LoVo (cell line): Measurements from ENCODE around the gene FARSA.
A peak's percentile ranks its signal among the peaks of the same experiment; 100 is the strongest.
"Not testable (repeated sequence)": the region's sequence is repeated elsewhere in the genome, so short reads cannot be mapped to it uniquely, and the experiment has no call there.

Source experiments
- DNase-seq: peaks from one replicate; pipeline ENCODE4 v3.0.0-alpha.2; 2016; ENCODE audit warnings: low spot score

FARSA gene

DNA sequence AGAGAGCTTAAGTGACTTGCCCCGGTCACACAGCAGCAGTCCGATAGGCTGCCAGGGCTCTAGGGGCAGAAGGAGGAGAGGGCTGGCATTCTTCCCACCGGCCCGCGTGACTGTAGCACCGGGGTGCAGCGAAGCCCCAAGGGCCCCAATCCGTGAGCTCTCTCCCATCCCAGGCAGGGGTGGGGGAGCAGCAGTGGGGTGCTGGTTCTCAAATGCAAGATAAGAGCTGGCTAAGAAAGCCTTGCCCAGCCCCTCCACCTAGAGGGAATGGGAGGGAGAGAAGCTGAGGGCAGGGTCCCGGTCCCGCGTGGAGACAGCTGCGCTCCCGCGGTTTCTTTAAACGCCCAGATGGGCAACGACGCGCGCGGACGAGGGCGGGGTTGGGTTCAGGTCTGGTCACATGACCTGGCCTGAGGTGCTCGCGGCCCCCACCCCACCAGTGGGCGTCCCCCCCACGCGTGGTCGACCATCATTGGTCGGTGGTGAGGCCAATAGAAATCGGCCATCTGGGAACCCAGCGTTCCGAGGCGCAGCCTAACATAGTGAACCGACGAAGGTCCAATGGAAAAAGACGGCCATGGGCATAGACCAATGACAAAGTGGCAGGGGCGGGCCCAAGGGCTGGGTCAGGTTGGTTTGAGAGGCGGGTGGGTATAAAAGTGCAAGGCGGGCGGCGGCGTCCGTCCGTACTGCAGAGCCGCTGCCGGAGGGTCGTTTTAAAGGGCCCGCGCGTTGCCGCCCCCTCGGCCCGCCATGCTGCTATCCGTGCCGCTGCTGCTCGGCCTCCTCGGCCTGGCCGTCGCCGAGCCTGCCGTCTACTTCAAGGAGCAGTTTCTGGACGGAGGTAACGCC, 4.6 kb upstream of the FARSA start, which contains the start of gene CALR:
TSS of gene CALR (plus strand) at position 683 of the 852 bp plus-strand sequence. CDS start at position 754, 71 bp downstream.
- DNase-seq = peak; percentile 98

GRCh38 chr19:12937093-12937926, 3.8 kb upstream of the FARSA start:
- no peak for DNase-seq

DNA sequence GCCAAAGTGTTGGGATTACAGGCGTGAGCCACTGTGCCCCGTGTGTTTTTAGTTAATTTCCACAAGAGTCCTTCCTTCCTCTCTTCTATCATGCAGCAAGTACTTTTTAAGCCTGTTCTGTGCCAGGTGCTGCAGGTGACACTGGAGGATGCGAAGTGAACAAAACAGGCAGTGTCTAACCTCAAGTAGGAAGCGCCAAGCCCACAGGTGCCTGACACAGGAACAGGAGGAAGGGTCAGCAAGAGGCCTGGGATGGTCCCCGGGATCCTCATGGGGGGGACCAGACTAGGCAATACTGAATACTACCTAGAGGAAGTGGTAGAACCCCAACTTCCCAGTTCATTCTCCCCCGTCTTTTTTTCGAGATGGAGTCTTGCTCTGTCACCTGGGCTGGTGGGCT, 3.1 kb upstream of the FARSA start:
- no peak for DNase-seq

- no peak for DNase-seq
Measured at GRCh38 chr19:12935071-12935470, 1.6 kb upstream of the FARSA start.

GRCh38 chr19:12932392-12933286, 872 bp downstream of the FARSA start:
- DNase-seq = no peak

- DNase-seq = no peak
Measured at GRCh38 chr19:12930002-12930645, 3.4 kb downstream of the FARSA start.

DNA sequence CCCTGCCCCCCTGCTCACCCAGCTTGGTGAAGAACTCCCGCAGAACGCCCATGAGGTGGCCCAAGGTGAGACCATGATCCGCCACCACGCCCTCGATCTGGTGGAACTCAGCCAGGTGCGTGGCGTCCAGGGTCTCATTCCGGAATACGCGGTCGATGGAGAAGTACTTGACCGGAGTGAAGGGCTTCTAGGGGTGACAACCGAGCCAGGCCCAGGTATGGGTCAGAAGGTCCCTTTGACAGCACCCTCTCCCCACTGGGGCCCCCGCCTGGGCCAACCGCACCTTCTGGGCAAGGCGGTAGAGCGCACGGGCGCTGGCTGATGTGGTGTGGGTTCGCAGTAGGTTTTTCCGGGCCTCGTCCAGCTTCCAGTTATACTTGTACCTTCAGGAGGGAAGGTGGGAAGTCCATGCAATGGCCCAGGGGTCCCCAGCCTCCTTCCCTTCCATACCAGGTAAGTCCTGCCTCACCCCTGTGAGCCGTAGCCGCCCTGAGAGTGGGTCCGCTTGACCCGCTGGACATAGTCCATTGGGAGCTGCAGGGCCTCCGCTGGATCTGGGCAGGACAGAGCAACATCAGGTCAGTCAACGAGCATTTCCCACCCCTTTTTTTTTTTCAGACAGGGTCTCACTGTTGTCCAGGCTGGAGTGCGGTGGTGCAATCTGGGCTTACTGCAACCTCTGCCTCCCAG, 8.7 kb downstream of the FARSA start:
- no peak for DNase-seq

GRCh38 chr19:12922959-12923358, 10.6 kb downstream of the FARSA start:
- DNase-seq = no peak

- DNase-seq = no peak
Measured at GRCh38 chr19:12921047-12921446, 12.5 kb downstream of the FARSA start.

DNA sequence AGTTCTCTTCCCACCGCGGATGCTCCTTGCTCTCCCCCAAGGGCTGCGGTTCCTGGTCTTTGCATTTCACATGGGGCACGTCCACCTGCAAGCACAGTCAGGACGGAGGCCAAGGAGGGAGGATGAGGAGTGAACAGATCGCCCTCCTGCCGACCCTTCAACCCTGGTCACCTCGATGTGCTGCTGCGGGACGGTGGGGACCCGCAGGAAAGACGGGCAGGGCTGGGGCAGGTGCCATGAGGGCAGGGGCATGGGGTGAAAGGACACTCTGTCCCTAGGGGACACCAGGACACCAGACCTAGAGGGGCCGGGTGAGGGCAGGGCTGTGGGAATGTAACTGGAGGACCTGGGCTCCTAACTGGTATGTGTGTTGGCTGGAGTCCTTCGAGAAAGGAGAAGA, 15.3 kb downstream of the FARSA start:
- DNase-seq = no peak

- DNase-seq = not testable (repeated sequence)
Measured at GRCh38 chr19:12915860-12916259, 17.7 kb downstream of the FARSA start.

DNA sequence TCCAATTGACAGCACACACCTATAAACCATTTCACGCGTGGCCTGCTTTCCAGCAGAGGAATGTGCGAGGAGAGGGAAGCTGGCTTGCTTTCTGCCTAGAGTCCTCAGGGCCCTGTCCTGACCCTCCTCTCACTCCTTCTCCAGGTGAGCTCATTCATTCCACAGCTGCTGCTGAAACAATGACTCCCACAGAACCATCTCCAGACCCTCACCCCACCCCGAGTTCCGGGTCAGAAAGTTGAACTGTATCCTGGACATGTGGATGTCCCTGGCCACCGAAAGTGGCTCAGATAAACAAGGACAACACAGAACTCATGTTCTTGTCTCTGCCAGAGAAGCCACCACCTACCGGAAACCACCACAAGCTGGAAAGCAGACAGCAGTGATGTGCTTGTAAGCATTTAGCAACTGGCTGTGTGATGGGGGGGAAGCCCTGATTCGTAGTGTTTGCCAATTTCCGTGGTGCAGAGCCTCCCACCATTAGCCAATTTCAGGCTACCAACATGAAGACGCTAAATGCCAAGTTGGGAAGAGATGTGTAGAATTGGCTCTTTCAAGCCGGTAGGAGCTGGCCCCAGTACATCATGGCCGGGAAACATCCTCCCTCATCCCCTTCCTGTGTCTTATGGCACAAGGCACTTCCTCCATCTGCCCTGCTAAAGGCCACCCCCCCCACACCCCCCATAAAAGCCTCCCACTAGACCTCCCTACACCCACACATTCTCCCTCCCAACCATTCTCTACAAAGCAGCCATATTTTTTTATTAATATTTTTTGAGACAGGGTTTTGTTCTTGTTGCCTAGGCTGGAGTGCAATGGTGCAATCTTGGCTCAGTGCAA, 19.4 kb downstream of the FARSA start:
- DNase-seq = no peak

- DNase-seq = no peak
Measured at GRCh38 chr19:12913011-12913561, 20.4 kb downstream of the FARSA start.

DNA sequence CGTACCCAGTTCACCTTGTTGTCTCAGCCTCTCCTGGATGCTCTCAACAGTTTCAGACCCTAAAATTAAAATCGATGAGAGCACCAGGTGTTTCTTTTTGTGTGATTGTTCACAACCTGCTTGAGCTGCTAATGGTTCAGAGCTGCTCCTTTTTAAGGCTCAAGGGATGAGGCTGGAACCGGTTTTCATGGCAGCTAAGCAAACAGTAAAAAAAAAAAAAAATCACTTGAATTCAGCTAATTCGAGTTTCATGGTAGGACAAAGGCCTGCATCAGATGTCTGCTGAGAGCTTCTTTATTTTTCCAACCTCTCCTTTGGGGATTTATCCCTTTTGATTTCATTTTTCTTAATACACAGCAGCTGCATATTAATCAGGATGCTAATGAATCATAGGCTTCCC, 20.9 kb downstream of the FARSA start:
- no peak for DNase-seq

DNA sequence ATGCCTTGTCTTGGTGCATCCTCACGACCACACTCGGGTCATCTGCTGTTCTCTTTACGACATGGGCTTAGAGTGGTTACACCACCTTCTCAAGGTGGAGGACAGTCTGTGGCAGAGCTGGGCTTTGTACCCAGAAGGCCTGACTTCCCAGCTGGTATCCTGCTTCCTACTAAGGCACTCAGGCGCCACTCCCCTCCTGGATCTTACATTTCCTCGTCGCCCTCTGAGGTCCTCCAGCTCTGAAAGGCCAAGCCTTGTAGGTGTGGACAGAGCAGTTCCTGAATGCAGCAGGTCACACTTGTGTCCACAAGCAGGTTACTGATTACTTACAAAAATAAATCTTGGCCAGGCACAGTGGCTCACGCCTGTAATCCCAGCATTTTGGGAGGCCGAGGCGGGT, 26.3 kb downstream of the FARSA start:
- DNase-seq = no peak

DNA sequence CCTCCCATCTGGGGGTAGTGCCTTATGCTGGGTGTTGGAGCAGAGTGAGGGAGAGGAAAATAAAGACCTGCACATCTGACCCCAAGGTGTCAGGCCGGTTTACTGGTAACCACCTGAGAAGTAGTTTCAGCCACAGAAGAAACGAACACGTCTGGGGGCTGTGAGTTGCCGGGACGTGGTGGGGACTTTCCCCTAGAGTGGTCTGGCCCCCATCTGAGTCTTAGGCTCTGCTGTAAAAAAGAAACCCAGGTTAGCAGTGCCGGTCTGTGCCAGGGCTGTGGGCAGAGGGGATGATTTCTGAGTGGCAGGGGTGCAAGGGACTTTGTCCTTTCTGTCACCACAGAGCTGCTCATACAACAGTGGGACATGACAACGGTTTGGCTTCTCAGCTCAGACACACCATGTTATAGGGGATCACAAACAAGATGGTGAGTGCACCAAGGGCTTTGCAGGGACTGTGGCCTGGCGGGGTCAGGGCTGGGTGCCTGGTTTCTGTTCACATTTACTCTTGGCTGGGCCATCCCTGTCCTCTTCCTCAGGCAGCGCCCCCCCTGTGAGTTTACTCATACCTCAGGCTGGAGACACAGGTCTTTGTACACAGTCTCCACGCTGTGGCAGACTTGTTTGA, 33.5 kb downstream of the FARSA start:
- DNase-seq = no peak

GRCh38 chr19:12896460-12896859, 37.1 kb downstream of the FARSA start:
- DNase-seq = no peak

DNA sequence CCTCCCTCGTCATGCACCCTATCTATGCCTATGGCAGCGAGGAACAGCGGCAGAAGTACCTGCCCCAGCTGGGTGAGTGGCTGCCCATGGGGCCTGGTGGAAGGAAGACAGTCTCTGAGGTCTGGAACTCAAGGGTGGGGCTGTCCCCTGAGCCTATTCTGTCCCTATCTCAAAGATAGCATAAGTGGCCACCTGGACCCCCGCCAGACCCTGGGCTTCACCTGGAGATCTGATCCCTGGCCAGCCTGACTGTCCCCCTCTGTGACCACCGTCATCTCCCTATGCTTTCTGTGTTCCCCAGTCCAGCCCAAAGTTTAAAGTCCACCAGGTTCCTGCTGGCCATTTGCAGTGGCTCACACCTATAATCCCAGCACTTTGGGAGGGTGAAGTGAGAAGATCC, 39.9 kb downstream of the FARSA start:
- DNase-seq = no peak

DNA sequence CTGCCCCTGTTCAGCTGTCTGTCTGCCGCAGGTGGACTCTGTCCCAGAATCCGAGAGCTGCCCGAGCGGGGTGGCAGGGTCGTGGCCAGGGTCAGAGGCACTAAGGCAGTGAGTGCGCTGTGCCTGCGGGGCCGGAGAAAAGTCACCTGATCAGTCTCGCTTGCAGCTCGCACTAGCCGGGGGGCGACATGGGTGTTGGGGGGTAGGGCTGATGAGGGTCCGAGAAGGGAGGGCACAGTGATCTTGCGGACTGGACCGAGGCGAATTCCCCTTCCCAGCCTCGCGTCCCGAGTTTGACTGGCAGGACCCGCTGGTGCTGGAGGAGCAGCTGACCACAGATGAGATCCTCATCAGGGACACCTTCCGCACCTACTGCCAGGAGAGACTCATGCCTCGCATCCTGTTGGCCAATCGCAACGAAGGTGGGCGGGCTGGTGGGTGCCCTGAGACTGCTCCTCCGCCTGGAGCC, 41.9 kb downstream of the FARSA start:
- DNase-seq = no peak
